Glutamatergic neuron (in vitro differentiated cells): ENCODE results near the gene GPR45. TPM values are rescaled to one million over a fixed set of nuclear protein-coding genes. Genes with fewer than 3 reads are reported as not detected.

Experiments used
- total RNA-seq: library from RNA; stranded (reverse); fragmentation: NEBNext Ultra II Directional; extraction: Animal tissue kit (Norgen Biotek cat#: 25700); gene quantifications from one replicate; pipeline ENCODE4 v1.2.1, GENCODE V29; 2021; ENCODE audit not compliant: unreplicated experiment

The GPR45 gene
- total RNA-seq, 1 donor from 2014 or later: 0.44 TPM

Other genes starting within 250 kb of the GPR45 start
- 20.3 TPM for gene MRPS9, start 203.7 kb upstream of the GPR45 start, total RNA-seq
- gene TGFBRAP1, start 88.0 kb downstream of the GPR45 start, total RNA-seq: 14.9 TPM
- 10.7 TPM for gene C2orf49, start 95.8 kb downstream of the GPR45 start, total RNA-seq
- gene FHL2, start 157.3 kb downstream of the GPR45 start, total RNA-seq: 3.2 TPM